HEK293 (cell line): Measurements from ENCODE around the gene VDR.

Experiments
- MEIS1 ChIP-seq: sonication (generic); formaldehyde crosslinking; IDR thresholded peaks from 2 replicates; pipeline ENCODE4 v1.8.1; 2022; ENCODE audit warnings: missing genetic modification reagents, mild to moderate bottlenecking, borderline replicate concordance
- ZBTB7A ChIP-seq: fragments of 450-650 bp; formaldehyde crosslinking; IDR thresholded peaks from 2 replicates; pipeline ENCODE4 v1.5.1; 2016; ENCODE audit warnings: low read depth, missing biosample characterization, missing genetic modification characterization
- ZNF138 ChIP-seq: fragments of 450-650 bp; formaldehyde crosslinking; IDR thresholded peaks from 2 replicates; pipeline ENCODE4 v1.5.1; 2016; ENCODE audit warnings: missing biosample characterization, missing genetic modification characterization, borderline replicate concordance
- ZNF324 ChIP-seq: fragments of 450-650 bp; formaldehyde crosslinking; IDR thresholded peaks from 2 replicates; pipeline ENCODE4 v1.5.1; 2016; ENCODE audit warnings: missing biosample characterization, missing genetic modification characterization
- ZNF366 ChIP-seq: fragments of 450-650 bp; formaldehyde crosslinking; conservative IDR thresholded peaks from 2 replicates; pipeline ENCODE4 v1.5.1; 2016; ENCODE audit warnings: missing biosample characterization, missing genetic modification characterization
- ZNF768 ChIP-seq: fragments of 450-650 bp; formaldehyde crosslinking; IDR thresholded peaks from 2 replicates; pipeline ENCODE4 v1.5.1; 2018; ENCODE audit warnings: missing biosample characterization, mild to moderate bottlenecking, missing genetic modification characterization
- TF ChIP-seq, protein P1 (sequence below): fragments of 450-650 bp; formaldehyde crosslinking; IDR thresholded peaks from 2 replicates; pipeline ENCODE4 v1.5.1; 2016; ENCODE audit warnings: missing biosample characterization, missing genetic modification characterization
- TF ChIP-seq, protein P2 (sequence below): fragments of 450-650 bp; formaldehyde crosslinking; IDR thresholded peaks from 2 replicates; pipeline ENCODE4 v1.5.1; 2016; ENCODE audit warnings: missing biosample characterization, missing genetic modification characterization

GRCh38 chr12:47811581-47812484, 93.0 kb downstream of the VDR start:
- TF ChIP-seq, protein P1, sequence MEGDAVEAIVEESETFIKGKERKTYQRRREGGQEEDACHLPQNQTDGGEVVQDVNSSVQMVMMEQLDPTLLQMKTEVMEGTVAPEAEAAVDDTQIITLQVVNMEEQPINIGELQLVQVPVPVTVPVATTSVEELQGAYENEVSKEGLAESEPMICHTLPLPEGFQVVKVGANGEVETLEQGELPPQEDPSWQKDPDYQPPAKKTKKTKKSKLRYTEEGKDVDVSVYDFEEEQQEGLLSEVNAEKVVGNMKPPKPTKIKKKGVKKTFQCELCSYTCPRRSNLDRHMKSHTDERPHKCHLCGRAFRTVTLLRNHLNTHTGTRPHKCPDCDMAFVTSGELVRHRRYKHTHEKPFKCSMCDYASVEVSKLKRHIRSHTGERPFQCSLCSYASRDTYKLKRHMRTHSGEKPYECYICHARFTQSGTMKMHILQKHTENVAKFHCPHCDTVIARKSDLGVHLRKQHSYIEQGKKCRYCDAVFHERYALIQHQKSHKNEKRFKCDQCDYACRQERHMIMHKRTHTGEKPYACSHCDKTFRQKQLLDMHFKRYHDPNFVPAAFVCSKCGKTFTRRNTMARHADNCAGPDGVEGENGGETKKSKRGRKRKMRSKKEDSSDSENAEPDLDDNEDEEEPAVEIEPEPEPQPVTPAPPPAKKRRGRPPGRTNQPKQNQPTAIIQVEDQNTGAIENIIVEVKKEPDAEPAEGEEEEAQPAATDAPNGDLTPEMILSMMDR (tag by site-specific recombination), result no peak
- TF ChIP-seq MEIS1 (CRISPR knock-in tag) (no peak), ZNF768 (tag by site-specific recombination) (no peak), ZBTB7A (tag by site-specific recombination) (no peak), ZNF366 (tag by site-specific recombination) (no peak), ZNF324 (tag by site-specific recombination) (no peak), ZNF138 (tag by site-specific recombination) (no peak)
- TF ChIP-seq, protein P2, sequence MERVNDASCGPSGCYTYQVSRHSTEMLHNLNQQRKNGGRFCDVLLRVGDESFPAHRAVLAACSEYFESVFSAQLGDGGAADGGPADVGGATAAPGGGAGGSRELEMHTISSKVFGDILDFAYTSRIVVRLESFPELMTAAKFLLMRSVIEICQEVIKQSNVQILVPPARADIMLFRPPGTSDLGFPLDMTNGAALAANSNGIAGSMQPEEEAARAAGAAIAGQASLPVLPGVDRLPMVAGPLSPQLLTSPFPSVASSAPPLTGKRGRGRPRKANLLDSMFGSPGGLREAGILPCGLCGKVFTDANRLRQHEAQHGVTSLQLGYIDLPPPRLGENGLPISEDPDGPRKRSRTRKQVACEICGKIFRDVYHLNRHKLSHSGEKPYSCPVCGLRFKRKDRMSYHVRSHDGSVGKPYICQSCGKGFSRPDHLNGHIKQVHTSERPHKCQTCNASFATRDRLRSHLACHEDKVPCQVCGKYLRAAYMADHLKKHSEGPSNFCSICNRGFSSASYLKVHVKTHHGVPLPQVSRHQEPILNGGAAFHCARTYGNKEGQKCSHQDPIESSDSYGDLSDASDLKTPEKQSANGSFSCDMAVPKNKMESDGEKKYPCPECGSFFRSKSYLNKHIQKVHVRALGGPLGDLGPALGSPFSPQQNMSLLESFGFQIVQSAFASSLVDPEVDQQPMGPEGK (tag by site-specific recombination), result no peak
